ENCODE data around the gene ZNF749.

GRCh38 chr19:57441979-57442752 lies 7.0 kb downstream of the ZNF749 start:
- TF ChIP-seq, protein P1, sequence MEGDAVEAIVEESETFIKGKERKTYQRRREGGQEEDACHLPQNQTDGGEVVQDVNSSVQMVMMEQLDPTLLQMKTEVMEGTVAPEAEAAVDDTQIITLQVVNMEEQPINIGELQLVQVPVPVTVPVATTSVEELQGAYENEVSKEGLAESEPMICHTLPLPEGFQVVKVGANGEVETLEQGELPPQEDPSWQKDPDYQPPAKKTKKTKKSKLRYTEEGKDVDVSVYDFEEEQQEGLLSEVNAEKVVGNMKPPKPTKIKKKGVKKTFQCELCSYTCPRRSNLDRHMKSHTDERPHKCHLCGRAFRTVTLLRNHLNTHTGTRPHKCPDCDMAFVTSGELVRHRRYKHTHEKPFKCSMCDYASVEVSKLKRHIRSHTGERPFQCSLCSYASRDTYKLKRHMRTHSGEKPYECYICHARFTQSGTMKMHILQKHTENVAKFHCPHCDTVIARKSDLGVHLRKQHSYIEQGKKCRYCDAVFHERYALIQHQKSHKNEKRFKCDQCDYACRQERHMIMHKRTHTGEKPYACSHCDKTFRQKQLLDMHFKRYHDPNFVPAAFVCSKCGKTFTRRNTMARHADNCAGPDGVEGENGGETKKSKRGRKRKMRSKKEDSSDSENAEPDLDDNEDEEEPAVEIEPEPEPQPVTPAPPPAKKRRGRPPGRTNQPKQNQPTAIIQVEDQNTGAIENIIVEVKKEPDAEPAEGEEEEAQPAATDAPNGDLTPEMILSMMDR (IDR thresholded peaks at IDR 0.05), result no peak
- no peak for TF ChIP-seq POLR2A (IDR thresholded peaks at IDR 0.05)
